K562 (cell line): ENCODE measurements around the gene LCN15. TPM values are rescaled to one million over a fixed set of nuclear protein-coding genes. Genes with fewer than 3 reads are reported as not detected.

Experiments used
- ATAC-seq: fragments of 200-7000 bp; cut with Tn5 transposase; 3 replicates; pipeline ENCODE4 v1.9.1; 2020; ENCODE audit warnings: moderate library complexity
- BruUV-seq: library from RNA; stranded (reverse); fragments of 400-500 nt; replicated peaks from 2 replicates; lab custom pipeline; 2021; lab: Mats Ljungman, UMichigan
- CTCF ChIA-PET: fragments of 300-600 bp; formaldehyde crosslinking; extraction: SDS; loops from one replicate; lab custom pipeline; 2021; ENCODE audit warnings: low intra/inter-chr PET ratio; lab: Yijun Ruan, JAX
- POLR2A ChIA-PET: fragments of 300-600, 350-650 bp; sonication (Branson Sonifier 250); formaldehyde crosslinking; extraction: SDS; loops from one replicate; lab custom pipeline; 2021; ENCODE audit warnings: antibody characterized with exemption, inconsistent platforms; lab: Yijun Ruan, JAX
- DNase-seq, 4 experiments: peaks; one replicate each; pipeline versions ENCODE4 v3.0.0 to v3.0.0-alpha.2; 2011 to 2018; ENCODE audit warnings: low spot score in 3 of 4, mixed read lengths in 3 of 4; ENCODE audit errors: extremely low read depth in 1 of 4
- FAIRE-seq: peaks from 2 replicates; lab custom pipeline; 2011; peaks lifted over from hg19 to GRCh38; lab: Jason Lieb, UNC
- H2AFZ ChIP-seq: 2 replicates; pipeline ENCODE4 v1.6.0; 2011; ENCODE audit warnings: low read depth, low read length, control low read depth, inconsistent platforms
- H3K27ac ChIP-seq: fragments of 200-600 bp; 3 replicates; pipeline ENCODE4 v1.8.0; 2011; ENCODE audit warnings: low read depth, mild to moderate bottlenecking, control low read depth, inconsistent platforms, low read length, moderate library complexity, mixed read lengths; ENCODE audit errors: extremely low read depth
- H3K27me3 ChIP-seq, 2 experiments: fragments of 300-600 bp in 1 of 2; 2 replicates in 1 of 2; 3 replicates in 1 of 2; pipeline versions ENCODE4 v1.6.0 to v1.8.0; 2011; ENCODE audit warnings: inconsistent platforms in 2 of 2, low read length in 2 of 2, mild to moderate bottlenecking in 1 of 2, mixed read lengths in 1 of 2, moderate library complexity in 1 of 2; ENCODE audit not compliant: control insufficient read depth in 2 of 2, insufficient read depth in 2 of 2
- H3K36me3 ChIP-seq: fragments of 300-600 bp; 3 replicates; pipeline ENCODE4 v1.8.0; 2011; ENCODE audit warnings: mild to moderate bottlenecking, low read length, inconsistent platforms; ENCODE audit not compliant: control insufficient read depth, insufficient read depth
- H3K4me1 ChIP-seq, 2 experiments: fragments of 200-600 bp in 1 of 2; replicated peaks in 1 of 2; 2 replicates in 1 of 2; 3 replicates in 1 of 2; pipeline versions ENCODE4 v1.5.1 to v1.8.0; 2011; ENCODE audit warnings: inconsistent platforms in 2 of 2, low read length in 2 of 2, mild to moderate bottlenecking in 1 of 2, mixed read lengths in 1 of 2, moderate library complexity in 1 of 2; ENCODE audit not compliant: control insufficient read depth in 2 of 2, insufficient read depth in 2 of 2
- H3K4me2 ChIP-seq: 2 replicates; pipeline ENCODE4 v1.6.1; 2011; ENCODE audit warnings: low read length, control low read depth, inconsistent platforms, mixed read lengths; ENCODE audit not compliant: insufficient read depth
- H3K4me3 ChIP-seq: fragments of 200-600 bp; sonication (generic), shearing (Covaris generic); 2 replicates; pipeline ENCODE4 v1.5.1; 2016; ENCODE audit warnings: control low read depth, inconsistent platforms
- H3K79me2 ChIP-seq: fragments of 200-600 bp; 3 replicates; pipeline ENCODE4 v1.8.0; 2011; ENCODE audit warnings: low read length, inconsistent platforms; ENCODE audit not compliant: control insufficient read depth, insufficient read depth
- H3K9ac ChIP-seq, 2 experiments: 2 replicates each; pipeline versions ENCODE4 v1.6.0 to v1.6.1; 2011; ENCODE audit warnings: low read depth in 2 of 2, low read length in 2 of 2, control low read depth in 1 of 2, inconsistent platforms in 1 of 2, mild to moderate bottlenecking in 1 of 2, mixed read lengths in 1 of 2; ENCODE audit not compliant: insufficient read depth in 1 of 2
- H3K9me1 ChIP-seq: one replicate; pipeline ENCODE4 v1.6.0; 2011; ENCODE audit warnings: inconsistent platforms, mild to moderate bottlenecking, low read length, moderate library complexity; ENCODE audit not compliant: control insufficient read depth, insufficient read depth
- H3K9me3 ChIP-seq: replicated peaks from 2 replicates; pipeline ENCODE4 v1.5.1; 2011; ENCODE audit warnings: low read depth, low read length, inconsistent platforms; ENCODE audit not compliant: control insufficient read depth, insufficient read depth
- H4K20me1 ChIP-seq: replicated peaks from 2 replicates; pipeline ENCODE4 v1.6.1; 2011; ENCODE audit warnings: low read length, inconsistent platforms, mixed read lengths; ENCODE audit not compliant: control insufficient read depth, insufficient read depth
- C11orf30 ChIP-seq: fragments of 450-650 bp; IDR thresholded peaks from 2 replicates; pipeline ENCODE4 v1.6.1; 2016; ENCODE audit warnings: low read depth, mild to moderate bottlenecking
- CBFA2T3 ChIP-seq: fragments of 450-650 bp; IDR thresholded peaks from 2 replicates; pipeline ENCODE4 v1.6.1; 2017
- CHAMP1 ChIP-seq: fragments of 450-650 bp; IDR thresholded peaks from 2 replicates; pipeline ENCODE4 v1.6.1; 2016; ENCODE audit warnings: mild to moderate bottlenecking
- CHD2 ChIP-seq: IDR thresholded peaks from 2 replicates; pipeline ENCODE4 v1.6.1; 2011; ENCODE audit warnings: low read depth, low read length
- CXXC5 ChIP-seq: fragments of 250-450 bp; sonication (Bioruptor Pico); IDR thresholded peaks from 2 replicates; pipeline ENCODE4 v1.8.0; 2022; ENCODE audit warnings: inconsistent platforms, mild to moderate bottlenecking, moderate library complexity
- ELK3 ChIP-seq: fragments of 450-650 bp; formaldehyde crosslinking; IDR thresholded peaks from 2 replicates; pipeline ENCODE4 v1.4.0; 2020; ENCODE audit warnings: mild to moderate bottlenecking
- FOXK1 ChIP-seq: sonication (generic); formaldehyde crosslinking; IDR thresholded peaks from 2 replicates; pipeline ENCODE4 v1.8.0; 2022; ENCODE audit warnings: missing genetic modification reagents, mild to moderate bottlenecking, borderline replicate concordance
- HIVEP1 ChIP-seq: fragments of 250-450 bp; sonication (Bioruptor Pico); IDR thresholded peaks from 2 replicates; pipeline ENCODE4 v1.4.0; 2020; ENCODE audit warnings: mild to moderate bottlenecking
- HMG20A ChIP-seq: fragments of 450-650 bp; formaldehyde crosslinking; conservative IDR thresholded peaks from 2 replicates; pipeline ENCODE4 v1.4.0; 2020; ENCODE audit warnings: mild to moderate bottlenecking, mixed read lengths
- MTA2 ChIP-seq: fragments of 450-650 bp; IDR thresholded peaks from 2 replicates; pipeline ENCODE4 v1.6.1; 2016; ENCODE audit warnings: low read depth
- RBBP5 ChIP-seq: fragments of 200-600 bp; sonication (generic); IDR thresholded peaks from 2 replicates; pipeline ENCODE4 v1.6.1; 2012; ENCODE audit warnings: borderline replicate concordance, mild to moderate bottlenecking, low read length, control low read depth, inconsistent platforms; ENCODE audit not compliant: insufficient read depth, poor library complexity, severe bottlenecking
- SREBF1 ChIP-seq: fragments of 150-350 bp; IDR thresholded peaks from 2 replicates; pipeline ENCODE4 v1.6.1; 2014; ENCODE audit warnings: antibody characterized with exemption, low read depth, low read length, borderline replicate concordance
- TEAD2 ChIP-seq: fragments of 450-650 bp; IDR thresholded peaks from 2 replicates; pipeline ENCODE4 v1.6.1; 2016; ENCODE audit warnings: missing genetic modification characterization, control low read depth, missing compliant biosample characterization
- USF2 ChIP-seq: sonication (generic); formaldehyde crosslinking; IDR thresholded peaks from 2 replicates; pipeline ENCODE4 v1.5.0; 2020; ENCODE audit warnings: missing genetic modification reagents
- ZBTB2 ChIP-seq: fragments of 450-650 bp; IDR thresholded peaks from 2 replicates; pipeline ENCODE4 v1.6.1; 2016; ENCODE audit warnings: antibody characterized with exemption
- ZFX ChIP-seq: sonication (generic); formaldehyde crosslinking; IDR thresholded peaks from 2 replicates; pipeline ENCODE4 v1.8.0; 2022; ENCODE audit warnings: mild to moderate bottlenecking, missing genetic modification reagents, moderate library complexity
- ZNF77 ChIP-seq: fragments of 250-450 bp; sonication (Bioruptor Pico); IDR thresholded peaks from 2 replicates; pipeline ENCODE4 v1.5.0; 2020
- WGBS: fragments of 100-300 bp; shearing (Covaris generic); methylation state at CpG from one replicate; pipeline ENCODE4 v1.1.6; 2016; ENCODE audit warnings: low coverage, mixed read lengths; ENCODE audit not compliant: insufficient coverage; ENCODE audit errors: missing lambda C conversion rate; 5-methylcytosine and 5-hydroxymethylcytosine counted together
- in situ Hi-C: fragments of 300-500 bp; cut with MboI; formaldehyde crosslinking; loops from 4 replicates; pipeline ENCODE4 v1.15.0; 2018; ENCODE audit warnings: inconsistent platforms, mixed read lengths
- intact Hi-C: fragments of 100-400 bp; cut with micrococcal nuclease; formaldehyde crosslinking; loops from 2 replicates; pipeline ENCODE4 v1.14.2; 2022
- polyA plus RNA-seq, 8 experiments: library from polyadenylated mRNA; depleted of rRNA in 4 of 8; stranded (reverse) in 5 of 8; unstranded in 3 of 8; fragments of >200 nt; fragmentation: Nextera tagmentation in 2 of 8; fragmentation: Illumina TruSeq in 1 of 8; extraction: Ambion mirVana in 2 of 8; extraction: Trizol in 1 of 8; gene quantifications; 2 replicates each; pipeline versions ENCODE4 v1.2.1 to v1.2.3, GENCODE V29; 2011 to 2014; ENCODE audit warnings: inconsistent platforms in 1 of 8, missing spikeins in 1 of 8
- total RNA-seq, 7 experiments: library from RNA; depleted of rRNA in 6 of 7; stranded (reverse); fragments of >200 nt in 6 of 7; fragmentation: Illumina TruSeq in 2 of 7; extraction: Trizol in 2 of 7; gene quantifications; 2 replicates each; pipeline versions ENCODE4 v1.2.1 to v1.2.3, GENCODE V29; 2011 to 2021; ENCODE audit warnings: low replicate concordance in 1 of 7

The LCN15 gene
- total and polyA plus RNA-seq, 9 of the 15 experiments (the other 6 are each of a cell fraction or from before 2014, with no cell fraction given) = 0.66 TPM; not detected in 8

- H4K20me1 ChIP-seq = no peaks in the 10 kb centered on the region
- H3K4me3 ChIP-seq = no peak overlapping the region
- no peaks in the 10 kb centered on the region for H3K36me3 ChIP-seq
- DNase-seq (peak; percentile 60 to 83 (median 70)), FAIRE-seq (peak; percentile 86), ATAC-seq (peak; percentile 60)
- CTCF ChIA-PET = interaction anchor here (0.7 kb wide), 1 partner anchor 101 kb away, joined by 3 read pairs; no protein-coding TSS in a partner anchor
- H3K27ac ChIP-seq = no peak overlapping the region
- POLR2A ChIA-PET = interaction anchor here (2.0 kb wide), 2 partner anchors 16 to 18 kb away, joined by 10 to 17 read pairs; no protein-coding TSS in a partner anchor
- H3K27me3 ChIP-seq = no peaks in the 10 kb centered on the region; a peak in 1 of 5 replicates
- WGBS = 20% methylated on average over 22 of the region's 23 CpGs
- BruUV-seq = no TSS peak
- no peaks in the 10 kb centered on the region for H3K9me1 ChIP-seq
- peak overlapping the region; percentile 66 for H2AFZ ChIP-seq
- no peaks in the 10 kb centered on the region for H3K79me2 ChIP-seq
- peak overlapping the region in 1 of 2 experiments; percentile 86; a peak in 2 of 4 replicates for H3K9ac ChIP-seq
- intact Hi-C loops (no loop called here), in situ Hi-C loops (no loop called here)
- peak overlapping the region; percentile 51 for H3K4me2 ChIP-seq
- H3K4me1 ChIP-seq = peaks cover 16 to 88% of the 10 kb centered on the region in 2 experiments
- no peaks in the 10 kb centered on the region for H3K9me3 ChIP-seq
- TF ChIP-seq ZNF77 (no peak), HMG20A (CRISPR knock-in tag) (no peak), RBBP5 (no peak), CBFA2T3 (peak; percentile 34; the same call in 1 of the 2 replicates), CHAMP1 (no peak), ZBTB2 (0 out of 2 replicates have a peak, but pooled peaks have one; percentile 32), MTA2 (no peak), CHD2 (no peak), HIVEP1 (no peak), ZFX (CRISPR knock-in tag) (peak; percentile 15; the same call in 1 of the 2 replicates), C11orf30 (no peak), ELK3 (no peak), FOXK1 (CRISPR knock-in tag) (no peak), SREBF1 (no peak), TEAD2 (tag) (no peak), CXXC5 (CRISPR knock-in tag) (no peak), USF2 (no peak)
These were observed 18.7 kb downstream of the LCN15 start for GRCh38 chr9:136745389-136746154.
